NCI-H524 (cell line): ENCODE results near the gene BICC1.
A peak's percentile ranks its signal among the peaks of the same experiment; 100 is the strongest.

Source experiments
- DNase-seq, 2 experiments: peaks; one replicate each; lab custom pipeline; 2025; lab: John Stamatoyannopoulos, UW

The BICC1 gene

DNA sequence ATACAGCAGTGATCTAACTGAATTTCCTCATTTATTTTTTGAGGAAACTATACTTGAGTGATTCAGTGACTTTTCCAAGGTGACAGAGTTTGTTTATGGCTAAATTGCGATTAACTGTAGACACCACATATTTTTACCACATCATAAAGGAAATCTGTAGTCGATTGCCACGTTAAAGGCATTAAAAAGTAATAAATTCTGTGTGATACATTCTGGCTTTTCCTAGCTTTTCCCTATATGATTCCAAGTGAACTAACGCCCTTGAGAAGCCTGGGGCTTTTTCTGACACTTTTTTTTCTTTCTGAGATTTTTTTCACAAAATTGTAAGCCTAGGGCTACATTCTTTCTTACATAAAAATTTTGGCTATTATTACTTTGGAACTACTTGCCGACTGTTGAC, 266.9 kb downstream of the BICC1 start:
- no peak for DNase-seq

GRCh38 chr10:58780476-58780875, 267.8 kb downstream of the BICC1 start:
- DNase-seq = no peak

DNA sequence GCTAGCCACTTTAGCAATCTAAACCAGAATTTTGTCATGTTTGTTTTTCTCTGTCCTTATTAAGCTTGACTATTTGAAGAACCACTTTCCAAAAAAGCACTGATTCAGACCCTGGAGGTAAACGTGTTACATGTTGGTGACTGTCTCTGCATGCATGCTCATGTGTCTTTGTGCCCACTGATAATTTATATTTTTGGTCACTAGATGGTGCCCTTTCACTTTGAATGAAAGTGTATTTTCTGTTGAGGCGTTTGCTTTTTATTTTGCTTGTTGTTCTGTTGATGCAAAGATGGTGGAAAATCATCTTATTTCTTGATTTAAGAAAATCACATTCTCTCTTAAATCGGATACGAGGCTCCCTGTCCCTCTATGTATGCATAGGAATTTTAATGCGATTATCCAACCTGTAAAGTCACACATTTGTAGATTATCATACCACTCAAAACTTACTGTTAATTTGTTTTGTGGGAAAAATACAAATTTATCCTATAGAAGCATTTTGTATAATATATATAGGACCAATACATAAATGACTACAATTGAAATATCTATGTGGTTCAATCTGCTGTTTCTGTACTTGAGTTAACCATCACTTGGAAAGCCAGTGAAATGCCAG, 269.3 kb downstream of the BICC1 start:
- peak in 1 of 2 experiments; percentile 26 for DNase-seq

DNA sequence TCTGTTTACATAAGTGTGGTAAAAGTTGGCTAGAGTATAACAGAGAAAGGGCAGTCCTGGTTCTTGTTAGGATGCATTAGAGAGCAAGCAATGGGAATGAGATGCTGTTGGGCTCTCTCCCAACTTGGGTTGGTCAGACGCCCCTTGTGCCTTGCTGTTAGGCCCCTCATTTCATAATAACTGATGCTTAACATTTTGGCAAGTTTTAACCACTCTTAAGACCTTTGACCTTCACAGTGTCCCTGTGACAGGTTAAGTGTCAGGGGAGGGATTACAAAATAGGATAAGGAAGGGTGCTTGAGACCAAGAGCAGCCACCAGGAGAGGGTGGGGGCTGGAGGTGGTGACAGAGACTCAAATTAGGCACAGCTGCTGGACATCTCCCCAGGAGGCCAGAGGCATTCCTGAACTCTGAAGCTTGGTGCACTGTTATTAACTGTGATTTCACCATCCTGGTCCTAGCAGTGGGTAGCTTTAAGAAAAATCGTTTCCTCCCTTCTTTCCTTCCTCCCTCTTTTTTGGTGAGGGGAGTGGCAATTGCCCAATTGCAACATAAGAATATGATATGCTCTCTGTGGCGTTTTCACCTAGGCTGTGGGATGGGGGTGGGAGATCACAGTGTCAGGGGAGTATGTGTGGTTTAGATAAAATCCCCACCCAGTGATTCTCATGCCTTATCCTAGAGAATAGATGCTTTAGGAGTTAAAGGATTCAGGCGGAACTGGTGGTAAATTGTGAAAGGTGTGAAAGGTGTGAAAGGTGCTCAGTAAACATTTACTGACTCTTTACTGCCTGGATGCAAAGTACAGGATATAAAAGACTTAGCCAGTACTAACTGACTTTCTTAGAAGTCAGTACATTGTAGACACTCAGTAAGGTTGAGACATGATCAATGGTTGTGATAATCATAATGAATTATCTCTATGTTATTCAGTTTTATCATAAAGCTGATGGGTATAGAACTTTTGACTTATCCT, 270.5 kb downstream of the BICC1 start:
- DNase-seq = no peak

- DNase-seq = no peak
Measured at GRCh38 chr10:58784361-58784760, 271.7 kb downstream of the BICC1 start.

DNA sequence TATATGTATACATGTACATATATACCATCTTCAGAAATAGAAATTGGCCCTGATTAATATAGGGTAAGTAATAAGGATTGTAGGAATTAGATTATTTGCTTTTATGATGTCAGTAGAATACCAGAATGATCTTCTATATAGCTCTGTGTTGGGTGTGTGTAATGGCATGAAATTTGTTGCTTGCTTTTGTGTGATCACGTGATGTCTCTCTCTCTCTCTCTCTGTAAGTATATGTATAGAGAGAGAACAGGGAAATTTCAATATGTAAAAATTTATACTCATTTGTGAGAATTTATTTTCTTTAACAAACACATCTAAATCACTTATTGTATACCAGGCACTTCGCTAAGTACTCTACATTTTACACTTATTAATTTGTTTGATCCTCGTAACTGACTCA, 272.7 kb downstream of the BICC1 start:
- no peak for DNase-seq

DNA sequence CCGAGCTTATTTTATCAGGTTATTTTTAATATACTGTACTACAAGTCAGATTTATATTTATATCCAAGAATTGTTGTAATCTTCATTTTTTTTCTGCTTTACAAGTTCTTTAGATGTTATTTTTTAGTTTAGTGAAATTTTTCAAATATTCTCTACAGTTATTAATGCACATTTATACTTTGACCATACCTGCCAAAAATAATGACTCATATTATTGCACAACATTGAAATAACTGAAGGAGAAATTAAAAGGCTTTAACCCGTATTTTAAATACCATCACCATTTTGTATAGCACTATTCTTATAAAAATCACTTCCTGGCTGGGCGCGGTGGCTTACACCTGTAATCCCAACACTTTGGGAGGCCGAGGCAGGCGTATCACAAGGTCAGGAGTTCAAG, 278.5 kb downstream of the BICC1 start:
- DNase-seq = no peak

GRCh38 chr10:58795560-58795959, 282.9 kb downstream of the BICC1 start:
- DNase-seq = no peak

DNA sequence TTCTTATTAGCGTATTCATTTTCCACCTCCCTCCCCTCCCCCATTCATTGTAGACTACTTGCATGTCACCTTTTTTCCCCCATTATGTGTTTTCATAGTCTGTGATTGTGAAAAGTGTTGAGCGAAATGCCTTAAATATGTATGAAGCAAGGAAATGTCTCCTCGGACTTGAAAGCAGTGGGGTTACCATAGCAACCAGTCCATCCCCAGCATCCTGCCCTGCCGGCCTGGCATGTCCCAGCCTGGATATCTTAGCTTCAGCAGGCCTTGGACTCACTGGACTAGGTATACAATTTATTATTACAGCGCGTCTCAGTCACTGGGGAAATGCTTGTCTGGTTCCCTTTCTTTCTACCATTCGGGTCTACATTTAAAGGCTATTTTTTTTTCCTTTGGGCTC, 283.6 kb downstream of the BICC1 start:
- DNase-seq = no peak

DNA sequence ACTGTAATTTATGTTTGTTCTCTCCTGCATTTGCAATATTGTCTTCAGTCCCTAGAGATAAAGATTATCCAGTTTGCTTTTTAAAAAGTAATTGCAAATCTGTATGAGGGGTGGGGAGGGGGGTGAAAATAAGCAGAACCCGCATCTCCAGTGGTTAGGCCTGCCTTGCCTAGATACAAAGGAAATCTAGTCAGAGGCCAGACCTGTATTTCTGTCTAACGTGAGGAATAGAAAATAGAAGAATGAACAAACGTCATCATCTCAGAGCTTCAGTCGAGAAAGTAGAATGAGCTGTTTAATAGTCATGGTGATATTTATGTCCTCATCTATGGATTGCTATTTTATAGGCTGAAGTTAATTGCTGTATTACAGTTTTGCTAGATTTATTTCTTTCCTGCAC, 284.2 kb downstream of the BICC1 start:
- DNase-seq = no peak

GRCh38 chr10:58797356-58797755, 284.7 kb downstream of the BICC1 start:
- no peak for DNase-seq

DNA sequence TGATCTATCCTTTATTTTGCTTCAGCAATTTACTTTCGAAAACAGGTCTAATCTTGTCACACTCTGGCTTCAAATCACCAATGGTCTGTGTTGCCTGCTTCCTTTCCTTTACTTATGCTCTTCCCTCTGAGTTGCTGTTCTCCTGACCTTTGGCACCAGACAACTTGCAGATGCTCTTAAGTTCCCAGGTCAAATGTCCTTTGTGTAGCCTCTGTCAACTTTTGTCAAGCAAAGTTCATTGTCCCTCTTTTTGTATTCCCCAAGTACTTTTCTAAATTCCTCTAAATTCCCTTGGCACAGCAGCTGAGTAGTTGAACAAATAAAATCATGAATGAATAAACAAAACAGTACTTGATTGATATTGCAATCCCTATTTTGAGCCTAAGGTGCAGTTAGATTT, 289.4 kb downstream of the BICC1 start:
- no peak for DNase-seq

DNA sequence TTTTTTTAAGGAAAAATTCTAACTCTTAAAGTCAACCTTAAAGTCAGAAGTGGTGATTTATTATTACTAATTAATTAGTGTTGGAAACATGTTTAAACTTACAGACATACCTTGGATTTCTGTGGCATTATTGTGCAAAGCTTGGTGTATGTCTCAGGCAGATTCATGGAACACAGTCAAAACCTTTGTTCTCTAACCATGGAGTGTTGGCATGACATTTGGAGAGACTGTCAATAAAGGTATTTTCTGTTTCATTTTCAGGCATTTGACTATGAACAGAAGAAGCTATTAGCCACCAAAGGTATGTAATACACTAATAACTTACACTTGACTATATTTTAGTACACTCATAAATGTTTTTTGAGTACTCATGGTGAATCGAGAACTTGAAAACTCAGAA, 293.7 kb downstream of the BICC1 start:
- no peak for DNase-seq

GRCh38 chr10:58806970-58807628, 294.4 kb downstream of the BICC1 start:
- DNase-seq = no peak

GRCh38 chr10:58807629-58808022, 295.0 kb downstream of the BICC1 start:
- no peak for DNase-seq

GRCh38 chr10:58810751-58811150, 298.1 kb downstream of the BICC1 start:
- no peak for DNase-seq

- DNase-seq = no peak
Measured at GRCh38 chr10:58813573-58813972, 300.9 kb downstream of the BICC1 start.

DNA sequence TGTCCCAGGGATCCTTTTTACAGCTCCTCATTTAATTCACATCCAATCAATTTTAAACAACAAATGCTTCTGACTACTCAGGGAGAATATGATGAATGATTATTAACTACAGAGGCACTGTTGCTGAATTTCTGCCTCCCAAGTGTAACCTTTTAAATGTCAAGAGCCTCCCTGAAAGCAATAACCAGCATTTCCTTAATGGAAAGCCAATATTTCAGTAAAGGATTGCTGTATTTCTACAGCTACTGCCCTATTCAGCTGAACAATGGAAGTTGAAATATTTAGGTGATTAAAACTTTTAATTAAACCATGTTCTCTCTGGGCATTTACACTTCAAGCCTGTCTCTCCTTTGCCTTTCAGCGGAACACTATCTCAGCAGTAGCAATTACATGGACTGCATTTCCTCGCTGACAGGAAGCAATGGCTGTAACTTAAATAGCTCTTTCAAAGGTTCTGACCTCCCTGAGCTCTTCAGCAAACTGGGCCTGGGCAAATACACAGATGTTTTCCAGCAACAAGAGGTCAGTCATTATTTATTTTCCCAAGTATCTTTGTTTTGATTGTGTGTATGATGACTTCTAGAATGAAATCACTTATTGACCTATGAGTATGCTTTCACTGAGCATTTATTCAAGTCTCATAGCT, 304.7 kb downstream of the BICC1 start:
- DNase-seq = no peak

DNA sequence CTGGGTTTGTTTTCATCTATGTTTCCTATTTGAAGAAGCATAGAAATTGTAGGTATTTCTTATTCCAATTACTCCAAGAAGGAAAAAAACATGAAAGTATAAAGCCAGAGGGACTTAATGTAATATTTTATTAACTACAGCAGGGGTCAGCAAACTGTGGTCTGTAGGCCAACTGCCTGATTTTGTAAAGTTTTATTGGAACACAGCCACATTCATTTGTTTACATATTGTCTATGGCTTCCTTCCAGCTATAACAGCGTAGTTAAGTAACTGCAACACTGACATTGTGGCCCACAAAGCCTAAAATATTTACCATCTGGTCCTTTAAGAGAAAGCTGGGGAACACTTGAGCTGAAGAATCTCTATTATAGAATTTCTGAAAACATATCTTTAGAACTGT, 306.2 kb downstream of the BICC1 start:
- DNase-seq = no peak

DNA sequence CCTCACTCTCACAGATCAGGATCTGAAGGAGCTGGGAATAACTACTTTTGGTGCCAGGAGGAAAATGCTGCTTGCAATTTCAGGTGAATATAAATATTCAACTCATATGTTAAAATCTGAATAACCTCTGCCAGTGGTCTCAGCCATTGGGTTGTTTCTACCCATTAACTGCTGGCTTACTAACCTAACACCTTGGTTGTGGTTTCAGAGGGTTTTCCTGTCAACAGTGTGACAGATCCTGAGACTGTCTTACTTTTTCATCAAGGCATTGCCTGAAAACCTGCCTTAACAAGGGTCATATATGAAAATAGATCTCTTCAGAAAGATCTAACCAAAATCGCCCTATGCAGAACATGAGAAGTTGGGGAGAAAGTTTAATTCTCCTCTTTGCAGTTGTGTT, 307.7 kb downstream of the BICC1 start:
- no peak for DNase-seq

DNA sequence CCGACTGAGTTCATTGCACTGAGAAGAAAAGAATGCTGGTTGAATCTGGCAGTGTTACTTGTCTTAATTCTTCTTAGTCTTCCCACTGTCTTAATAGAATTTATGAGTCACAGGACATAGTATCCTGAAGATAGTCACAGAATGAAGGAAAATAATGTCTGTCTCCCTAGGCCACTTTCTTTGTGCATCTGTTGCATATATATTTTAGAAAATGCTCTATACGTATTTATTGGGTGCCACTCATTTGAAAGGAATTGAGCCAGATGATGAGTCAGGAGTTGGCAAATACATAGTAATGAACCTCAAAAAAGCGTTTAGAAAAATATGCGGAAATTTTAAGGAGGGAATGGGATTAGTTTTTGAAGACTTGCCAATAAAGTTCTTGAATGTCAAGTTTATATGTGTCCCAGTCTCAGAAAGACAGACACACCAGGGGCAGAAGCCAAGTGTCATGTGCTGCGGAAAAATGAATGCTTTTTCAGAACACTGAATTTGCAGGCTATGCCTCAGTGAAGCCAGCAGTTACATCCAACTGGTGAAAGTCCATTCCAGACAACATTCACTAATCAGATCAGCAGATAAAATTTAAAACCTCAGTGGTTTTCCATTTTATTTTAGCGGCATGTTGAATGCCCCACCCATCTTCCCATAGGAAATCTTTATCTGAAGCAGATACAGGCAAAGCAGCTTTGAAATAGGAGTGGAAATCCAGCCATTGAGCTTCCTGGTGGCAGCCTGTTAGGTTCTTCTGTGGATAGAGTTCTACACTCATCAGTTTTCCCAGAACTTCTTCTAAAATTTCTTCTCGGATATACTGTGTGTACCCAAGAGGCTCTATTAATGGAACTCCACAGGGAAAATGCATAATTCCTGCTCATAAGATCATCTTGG, 308.4 kb downstream of the BICC1 start:
- DNase-seq = no peak

DNA sequence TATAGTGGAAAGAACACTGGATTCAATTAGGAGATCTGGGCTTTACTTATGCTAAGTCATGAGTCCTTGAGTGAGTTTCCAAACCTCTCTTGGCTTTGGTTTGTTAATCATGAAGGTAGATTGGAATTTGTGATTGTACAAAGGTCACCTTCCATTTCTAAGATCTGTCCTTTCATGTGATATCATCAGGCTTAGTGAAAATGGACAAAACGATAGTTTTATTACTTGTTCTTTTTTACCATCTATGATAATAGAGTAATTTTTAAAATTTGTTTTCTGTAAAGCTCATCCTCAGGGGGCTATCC, 309.0 kb downstream of the BICC1 start:
- no peak for DNase-seq
